Kidney (tissue), 14 donors: ENCODE results near the gene KRT15. TPM values are rescaled to one million over a fixed set of nuclear protein-coding genes. Genes with fewer than 3 reads are reported as not detected.

Experiments
- DNase-seq, 5 donors: peaks; one replicate each; pipeline ENCODE4 v3.0.0-alpha.2; 2013 to 2020
- FAIRE-seq: peaks from 2 replicates; lab custom pipeline; 2012; peaks lifted over from hg19 to GRCh38; lab: Jason Lieb, UNC
- H3K27ac ChIP-seq, 2 donors: one replicate each; pipeline ENCODE4 v1.7.0; 2013; ENCODE audit warnings: low read depth in 2 of 2, low read length in 2 of 2, inconsistent platforms in 1 of 2
- H3K27me3 ChIP-seq: one replicate; pipeline ENCODE4 v1.7.1; 2013; ENCODE audit warnings: low read length, inconsistent platforms; ENCODE audit not compliant: control insufficient read depth, insufficient read depth
- H3K36me3 ChIP-seq, 3 donors: one replicate each; pipeline versions ENCODE4 v1.7.0 to v1.7.1; 2013; ENCODE audit warnings: low read length in 3 of 3, control low read depth in 1 of 3, inconsistent platforms in 1 of 3; ENCODE audit not compliant: insufficient read depth in 3 of 3, control insufficient read depth in 2 of 3
- H3K4me1 ChIP-seq, 3 donors: one replicate each; pipeline versions ENCODE4 v1.7.0 to v1.7.1; 2013; ENCODE audit warnings: low read length in 3 of 3, inconsistent platforms in 1 of 3, low read depth in 1 of 3; ENCODE audit not compliant: control insufficient read depth in 2 of 3, insufficient read depth in 2 of 3
- H3K4me3 ChIP-seq, 3 donors: one replicate each; pipeline versions ENCODE4 v1.7.0 to v1.8.1; 2013; ENCODE audit warnings: low read length in 3 of 3, control low read depth in 1 of 3, inconsistent platforms in 1 of 3
- H3K9ac ChIP-seq, 3 donors: one replicate each; pipeline versions ENCODE4 v1.7.0 to v1.7.1; 2013; ENCODE audit warnings: low read length in 3 of 3, control low read depth in 1 of 3, inconsistent platforms in 1 of 3
- H3K9me3 ChIP-seq, 3 donors: one replicate each; pipeline versions ENCODE4 v1.7.0 to v1.7.1; 2013; ENCODE audit warnings: low read length in 3 of 3, control low read depth in 1 of 3, inconsistent platforms in 1 of 3; ENCODE audit not compliant: control insufficient read depth in 2 of 3, insufficient read depth in 1 of 3
- intact Hi-C: fragments of 100-400 bp; cut with DNase I; formaldehyde crosslinking; loops from one replicate; pipeline ENCODE4 v1.11.1; 2022
- polyA plus RNA-seq: library from polyadenylated mRNA; stranded (reverse); fragments of 350-450 nt; fragmentation: Illumina TruSeq; extraction: RNeasy Lipid Tissue Mini Kit (QIAGEN cat#74804); gene quantifications from one replicate; pipeline ENCODE4 v1.2.3, GENCODE V29; 2014; ENCODE audit warnings: low read depth, low replicate concordance; ENCODE audit not compliant: insufficient read depth
- total RNA-seq: library from RNA; stranded (reverse); fragmentation: NEBNext Ultra II Directional; extraction: Animal tissue kit (Norgen Biotek cat#: 25700); gene quantifications from one replicate; pipeline ENCODE4 v1.2.1, GENCODE V29; 2021
- TF ChIP-seq, protein P1 (sequence below): IDR thresholded peaks from 3 replicates; pipeline ENCODE4 v1.5.1; 2012; ENCODE audit warnings: mild to moderate bottlenecking, moderate library complexity, borderline replicate concordance; ENCODE audit not compliant: insufficient read depth; ENCODE audit errors: extremely low read depth
- donor health status: control.
- donor health status: control.
- donor health status: control.
- donor health status: control.
- donor health status: control.
- donor health status: DM: yes; HTN: yes; CAD: no.
- donor health status: Normal renal cell carcinoma (clear cell type).

Gene KRT15
- total and polyA plus RNA-seq, 2 donors from 2014 or later = 0.15 to 2.8 TPM

DNA sequence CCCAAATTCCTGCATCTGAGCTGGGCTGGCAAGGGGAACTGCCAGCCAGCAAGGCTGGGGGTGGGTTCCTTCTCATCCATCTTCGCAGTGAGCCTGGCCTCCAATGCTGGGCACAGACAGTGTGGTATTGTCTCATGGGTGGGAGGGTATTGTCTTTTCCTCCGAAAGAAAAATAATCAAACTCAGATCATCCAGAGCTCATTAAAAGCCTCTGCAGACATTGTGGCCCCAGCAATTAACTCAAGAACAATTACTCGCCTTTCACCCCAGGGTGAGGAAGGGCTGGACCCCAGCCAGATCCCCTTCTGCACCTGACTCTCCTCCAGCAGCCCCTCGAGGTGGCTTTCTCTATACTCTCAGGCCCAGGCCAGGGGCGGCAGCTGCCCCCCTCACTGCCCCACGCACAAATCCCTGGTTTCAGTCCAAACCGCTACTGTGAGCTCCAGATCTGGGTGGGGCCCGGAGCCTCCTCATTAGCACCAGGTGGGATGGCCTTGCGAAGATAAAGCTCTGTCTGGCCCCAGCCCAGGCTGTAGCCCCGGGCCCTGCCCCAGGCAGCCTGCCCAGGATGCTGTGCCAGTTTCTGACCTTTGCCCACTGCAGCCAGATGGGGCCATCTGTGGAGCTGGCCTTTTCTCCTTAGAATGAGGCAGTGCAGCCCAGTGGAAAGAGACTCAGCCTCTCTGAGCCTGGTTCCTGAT lies 2.3 kb upstream of the KRT15 start:
- Histone ChIP-seq H3K9ac (no peak overlapping the region), H3K27me3 (no peaks in the 10 kb centered on the region), H3K4me1 (peaks cover 0 to 3% (median 0%) of the 10 kb centered on the region in 3 donors), H3K36me3 (peaks cover 0 to 4% (median 0%) of the 10 kb centered on the region in 3 donors), H3K4me3 (no peak overlapping the region), H3K27ac (no peak overlapping the region), H3K9me3 (no peaks in the 10 kb centered on the region)
- TF ChIP-seq, protein P1, sequence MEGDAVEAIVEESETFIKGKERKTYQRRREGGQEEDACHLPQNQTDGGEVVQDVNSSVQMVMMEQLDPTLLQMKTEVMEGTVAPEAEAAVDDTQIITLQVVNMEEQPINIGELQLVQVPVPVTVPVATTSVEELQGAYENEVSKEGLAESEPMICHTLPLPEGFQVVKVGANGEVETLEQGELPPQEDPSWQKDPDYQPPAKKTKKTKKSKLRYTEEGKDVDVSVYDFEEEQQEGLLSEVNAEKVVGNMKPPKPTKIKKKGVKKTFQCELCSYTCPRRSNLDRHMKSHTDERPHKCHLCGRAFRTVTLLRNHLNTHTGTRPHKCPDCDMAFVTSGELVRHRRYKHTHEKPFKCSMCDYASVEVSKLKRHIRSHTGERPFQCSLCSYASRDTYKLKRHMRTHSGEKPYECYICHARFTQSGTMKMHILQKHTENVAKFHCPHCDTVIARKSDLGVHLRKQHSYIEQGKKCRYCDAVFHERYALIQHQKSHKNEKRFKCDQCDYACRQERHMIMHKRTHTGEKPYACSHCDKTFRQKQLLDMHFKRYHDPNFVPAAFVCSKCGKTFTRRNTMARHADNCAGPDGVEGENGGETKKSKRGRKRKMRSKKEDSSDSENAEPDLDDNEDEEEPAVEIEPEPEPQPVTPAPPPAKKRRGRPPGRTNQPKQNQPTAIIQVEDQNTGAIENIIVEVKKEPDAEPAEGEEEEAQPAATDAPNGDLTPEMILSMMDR = no peak
- intact Hi-C loops = no loop called here
- DNase-seq = no peak
- FAIRE-seq = no peak

DNA sequence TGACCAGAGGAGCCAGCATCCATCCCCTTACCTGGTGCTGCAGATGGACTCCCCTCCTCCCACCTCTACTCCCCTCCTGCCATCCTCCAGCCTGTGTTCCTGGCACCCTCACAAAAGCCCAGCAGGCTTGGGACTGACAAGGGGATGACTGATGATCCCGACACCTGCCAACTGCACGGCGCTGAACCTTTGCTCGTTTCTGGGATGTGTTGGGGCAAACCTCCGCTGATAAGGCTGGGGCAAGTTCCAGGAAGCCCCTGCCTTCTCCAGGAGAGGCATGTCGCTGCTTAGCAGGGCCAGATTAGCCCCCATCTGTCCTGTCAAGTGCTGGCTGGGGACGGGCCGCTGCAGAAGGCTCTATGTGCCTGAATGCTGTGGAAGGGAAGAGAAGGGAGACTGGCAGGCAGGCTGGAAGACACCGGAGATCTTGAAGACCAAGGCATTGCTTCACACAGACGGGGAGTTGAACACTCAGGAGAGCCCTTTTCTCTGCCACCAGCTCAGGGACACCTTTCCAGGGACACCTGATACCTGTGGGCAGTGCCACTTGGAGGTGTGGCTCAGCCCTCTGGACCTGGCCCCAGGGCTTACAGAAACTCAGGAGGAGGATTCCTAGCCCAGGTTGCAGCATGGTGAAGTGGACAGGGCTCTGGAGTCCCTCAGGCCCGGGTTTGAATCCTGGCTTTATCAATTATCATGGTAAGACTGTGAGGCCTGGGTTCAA lies 973 bp upstream of the KRT15 start:
- H3K4me1 ChIP-seq = peaks cover 0 to 3% (median 0%) of the 10 kb centered on the region in 3 donors
- no peak overlapping the region for H3K9ac ChIP-seq
- no peaks in the 10 kb centered on the region for H3K27me3 ChIP-seq
- TF ChIP-seq, protein P1 = no peak
- no peaks in the 10 kb centered on the region for H3K9me3 ChIP-seq
- peaks cover 0 to 4% (median 0%) of the 10 kb centered on the region in 3 donors for H3K36me3 ChIP-seq
- H3K4me3 ChIP-seq = no peak overlapping the region
- intact Hi-C loops = no loop called here
- no peak overlapping the region for H3K27ac ChIP-seq
- DNase-seq (no peak), FAIRE-seq (no peak)

DNA sequence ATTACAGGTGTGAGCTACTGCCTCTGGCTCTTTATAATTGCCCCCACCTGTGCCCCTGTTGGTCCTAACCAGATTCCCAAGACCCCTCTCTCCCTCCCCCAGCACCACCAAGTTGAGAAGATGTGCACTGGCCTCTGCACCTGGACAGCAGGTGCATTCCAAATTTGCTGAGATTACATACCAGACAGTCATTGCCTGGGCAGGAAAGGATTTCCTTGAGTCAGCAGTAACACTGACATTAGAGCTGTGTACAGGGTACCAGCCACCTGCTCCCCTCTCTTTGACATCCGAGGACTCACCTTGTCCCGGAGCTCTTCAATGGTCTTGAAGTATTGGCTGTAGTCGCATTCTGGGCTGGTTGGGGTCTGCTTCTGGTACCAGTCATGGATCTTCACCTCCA lies 659 bp downstream of the KRT15 start:
- FAIRE-seq = no peak
- H3K27me3 ChIP-seq = no peaks in the 10 kb centered on the region
- H3K9me3 ChIP-seq = no peaks in the 10 kb centered on the region
- peaks cover 0 to 4% (median 0%) of the 10 kb centered on the region in 3 donors for H3K36me3 ChIP-seq
- H3K9ac ChIP-seq = no peak overlapping the region
- no peak overlapping the region for H3K4me3 ChIP-seq
- H3K4me1 ChIP-seq = peaks cover 0 to under 1% (median 0%) of the 10 kb centered on the region in 3 donors
- DNase-seq = no peak
- intact Hi-C loops = no loop called here
- TF ChIP-seq, protein P1 = no peak
- H3K27ac ChIP-seq = no peak overlapping the region
